ENCODE measurements around the gene JMJD1C.
"Not testable (repeated sequence)": the region's sequence is repeated elsewhere in the genome, so short reads cannot be mapped to it uniquely, and the experiment has no call there.

The JMJD1C gene, protein sequence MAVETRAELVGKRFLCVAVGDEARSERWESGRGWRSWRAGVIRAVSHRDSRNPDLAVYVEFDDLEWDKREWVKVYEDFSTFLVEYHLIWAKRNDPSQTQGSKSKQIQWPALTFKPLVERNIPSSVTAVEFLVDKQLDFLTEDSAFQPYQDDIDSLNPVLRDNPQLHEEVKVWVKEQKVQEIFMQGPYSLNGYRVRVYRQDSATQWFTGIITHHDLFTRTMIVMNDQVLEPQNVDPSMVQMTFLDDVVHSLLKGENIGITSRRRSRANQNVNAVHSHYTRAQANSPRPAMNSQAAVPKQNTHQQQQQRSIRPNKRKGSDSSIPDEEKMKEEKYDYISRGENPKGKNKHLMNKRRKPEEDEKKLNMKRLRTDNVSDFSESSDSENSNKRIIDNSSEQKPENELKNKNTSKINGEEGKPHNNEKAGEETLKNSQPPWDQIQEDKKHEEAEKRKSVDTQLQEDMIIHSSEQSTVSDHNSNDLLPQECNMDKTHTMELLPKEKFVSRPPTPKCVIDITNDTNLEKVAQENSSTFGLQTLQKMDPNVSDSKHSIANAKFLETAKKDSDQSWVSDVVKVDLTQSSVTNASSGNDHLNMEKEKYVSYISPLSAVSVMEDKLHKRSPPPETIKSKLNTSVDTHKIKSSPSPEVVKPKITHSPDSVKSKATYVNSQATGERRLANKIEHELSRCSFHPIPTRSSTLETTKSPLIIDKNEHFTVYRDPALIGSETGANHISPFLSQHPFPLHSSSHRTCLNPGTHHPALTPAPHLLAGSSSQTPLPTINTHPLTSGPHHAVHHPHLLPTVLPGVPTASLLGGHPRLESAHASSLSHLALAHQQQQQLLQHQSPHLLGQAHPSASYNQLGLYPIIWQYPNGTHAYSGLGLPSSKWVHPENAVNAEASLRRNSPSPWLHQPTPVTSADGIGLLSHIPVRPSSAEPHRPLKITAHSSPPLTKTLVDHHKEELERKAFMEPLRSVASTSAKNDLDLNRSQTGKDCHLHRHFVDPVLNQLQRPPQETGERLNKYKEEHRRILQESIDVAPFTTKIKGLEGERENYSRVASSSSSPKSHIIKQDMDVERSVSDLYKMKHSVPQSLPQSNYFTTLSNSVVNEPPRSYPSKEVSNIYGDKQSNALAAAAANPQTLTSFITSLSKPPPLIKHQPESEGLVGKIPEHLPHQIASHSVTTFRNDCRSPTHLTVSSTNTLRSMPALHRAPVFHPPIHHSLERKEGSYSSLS (N-terminal part only)

GRCh38 chr10:63465293-63466143, at the start of gene JMJD1C:
JMJD1C (minus strand) TSS chr10:63465977; CDS start chr10:63465662, 315 bp downstream.
- DNase-seq (ENCODE audit: low spot score), result peak; percentile 77

- DNase-seq (ENCODE audit: low spot score), result no peak
Measured at GRCh38 chr10:63515002-63515763, 49.4 kb upstream of the JMJD1C start.

- DNase-seq (ENCODE audit: low spot score), result no peak
Measured at GRCh38 chr10:63506554-63506953, 40.8 kb upstream of the JMJD1C start.

DNA sequence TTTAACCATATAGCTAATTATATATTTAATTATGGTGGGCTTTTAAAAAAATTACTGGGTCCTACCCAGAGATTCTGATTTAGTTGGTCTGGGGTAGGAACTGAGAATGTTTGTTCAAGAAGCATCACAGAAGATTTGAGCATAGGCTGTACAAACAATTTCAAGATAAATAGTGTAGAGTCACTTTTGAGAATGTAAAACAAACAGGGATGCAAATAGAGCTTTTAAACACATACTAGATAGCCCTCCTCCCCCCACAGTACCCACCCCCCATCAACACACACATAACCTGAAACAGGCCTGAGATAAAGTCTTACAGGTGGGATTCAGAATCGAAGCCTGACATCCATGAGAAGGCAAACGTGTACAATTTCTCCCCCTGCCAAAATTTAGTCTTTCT, 39.8 kb upstream of the JMJD1C start:
- DNase-seq (ENCODE audit: low spot score), result no peak

- no peak for DNase-seq (ENCODE audit: low spot score)
Measured at GRCh38 chr10:63504145-63504881, 38.5 kb upstream of the JMJD1C start.

DNA sequence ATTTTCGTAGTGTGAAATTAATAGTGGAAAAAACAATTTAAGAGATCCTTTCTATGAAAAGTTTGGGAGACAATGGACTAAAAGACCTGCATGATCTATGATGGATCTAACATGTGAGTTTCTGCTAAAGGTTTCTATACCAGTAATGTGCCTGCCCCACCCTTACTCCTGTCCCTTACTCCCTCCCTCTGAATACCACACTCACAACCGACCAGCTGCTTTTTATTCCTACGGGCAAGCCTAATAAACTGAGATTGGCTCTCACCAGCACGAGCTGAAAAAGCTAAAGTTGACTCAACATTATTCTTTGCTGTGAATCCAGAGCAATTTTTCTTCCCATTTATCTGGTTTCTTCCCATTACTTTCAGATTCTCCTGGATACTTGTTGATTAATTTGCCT, 37.6 kb upstream of the JMJD1C start:
- DNase-seq (ENCODE audit: low spot score), result no peak

DNA sequence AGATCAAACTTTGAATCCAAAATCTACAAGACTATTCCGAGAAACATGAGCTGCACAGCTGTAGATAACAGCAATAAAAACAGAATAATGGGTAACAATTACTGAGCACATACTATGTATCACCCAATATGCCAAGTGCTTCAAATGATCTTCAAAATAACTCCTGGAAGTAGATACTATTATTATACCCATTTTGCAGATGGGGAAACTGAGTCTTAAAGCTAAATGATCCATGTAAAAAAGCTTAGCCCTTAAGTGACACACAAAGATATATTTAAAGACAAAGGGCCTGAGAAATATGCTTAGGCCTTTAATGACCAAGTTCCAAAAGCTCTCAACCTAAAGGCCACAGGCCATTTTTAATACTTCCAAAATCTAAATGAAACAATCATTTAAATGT, 37.1 kb upstream of the JMJD1C start:
- DNase-seq (ENCODE audit: low spot score), result no peak

GRCh38 chr10:63501954-63502353, 36.2 kb upstream of the JMJD1C start:
- no peak for DNase-seq (ENCODE audit: low spot score)

DNA sequence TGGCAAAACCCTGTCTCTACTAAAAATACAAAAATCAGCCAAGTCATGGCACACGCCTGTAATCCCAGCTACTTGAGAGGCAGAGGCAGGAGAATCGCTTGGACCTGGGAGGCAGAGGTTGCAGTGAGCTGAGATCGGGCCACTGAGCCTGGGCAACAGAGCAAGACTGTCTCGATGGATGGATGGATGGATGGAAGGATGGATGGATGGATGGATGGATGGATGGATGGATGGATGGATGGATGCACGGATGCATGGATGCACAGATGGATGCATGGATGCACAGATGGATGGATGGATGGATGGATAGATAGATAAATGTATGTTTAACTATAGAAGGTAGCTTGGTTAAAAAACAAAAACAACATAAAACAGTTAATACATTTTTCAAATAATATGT, 34.8 kb upstream of the JMJD1C start:
- not testable (repeated sequence) for DNase-seq (ENCODE audit: low spot score)

DNA sequence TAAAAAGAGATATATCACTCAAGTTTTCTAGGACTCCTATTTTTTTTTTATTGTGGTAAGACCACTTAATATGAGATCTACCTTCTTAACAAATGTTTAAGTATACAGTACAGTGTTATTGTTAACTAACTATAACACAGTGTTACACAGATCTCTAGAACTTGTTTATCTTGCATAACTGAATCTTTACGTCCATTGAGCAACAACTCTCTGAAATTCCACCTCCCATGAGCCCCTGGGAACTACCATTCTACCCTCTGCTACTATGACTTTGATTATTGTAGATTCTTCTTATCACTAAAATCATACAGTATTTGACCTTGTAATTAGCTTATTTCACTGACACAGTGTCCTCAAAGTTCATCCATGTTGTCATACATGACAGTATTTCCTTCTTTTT, 32.9 kb upstream of the JMJD1C start:
- DNase-seq (ENCODE audit: low spot score), result no peak

DNA sequence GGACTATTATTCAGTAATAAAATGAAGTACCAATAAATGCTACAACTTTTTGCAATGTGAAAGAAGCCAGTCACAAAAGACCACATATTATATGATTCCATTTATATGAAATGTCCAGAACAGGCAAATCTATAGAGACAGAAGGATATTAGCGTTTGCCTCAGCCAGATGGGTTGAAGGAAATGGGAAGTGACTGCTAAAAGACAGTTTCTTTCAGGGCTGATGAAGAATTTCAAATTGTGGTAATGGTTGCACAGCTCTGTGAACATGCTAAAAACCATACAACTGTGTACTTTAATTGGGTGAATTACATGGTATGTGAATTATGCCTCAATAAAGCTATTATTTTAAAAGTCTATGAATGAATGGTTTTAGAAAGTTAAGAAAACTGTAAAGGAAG, 31.5 kb upstream of the JMJD1C start:
- peak; percentile 13 for DNase-seq (ENCODE audit: low spot score)

GRCh38 chr10:63496561-63496960, 30.8 kb upstream of the JMJD1C start:
- no peak for DNase-seq (ENCODE audit: low spot score)

DNA sequence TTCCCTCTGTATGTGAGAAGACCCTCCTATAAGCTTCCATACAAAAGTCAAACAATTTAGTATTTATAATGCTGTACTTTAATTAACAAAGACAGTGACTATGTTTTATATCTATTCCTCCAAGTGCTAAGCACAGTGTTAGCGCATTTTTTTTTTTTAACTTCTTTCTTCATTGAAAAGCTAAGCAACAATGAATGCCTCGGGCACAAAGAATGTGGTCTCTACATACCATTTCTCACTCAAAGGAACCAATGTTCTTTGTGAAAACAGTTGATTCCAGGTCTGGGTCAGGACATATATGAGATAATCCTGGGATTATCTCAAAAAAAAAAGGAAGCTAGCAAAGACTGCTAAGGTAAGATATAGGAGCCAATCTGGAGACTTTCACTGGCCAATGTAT, 29.2 kb upstream of the JMJD1C start:
- no peak for DNase-seq (ENCODE audit: low spot score)

- no peak for DNase-seq (ENCODE audit: low spot score)
Measured at GRCh38 chr10:63493004-63493403, 27.2 kb upstream of the JMJD1C start.

DNA sequence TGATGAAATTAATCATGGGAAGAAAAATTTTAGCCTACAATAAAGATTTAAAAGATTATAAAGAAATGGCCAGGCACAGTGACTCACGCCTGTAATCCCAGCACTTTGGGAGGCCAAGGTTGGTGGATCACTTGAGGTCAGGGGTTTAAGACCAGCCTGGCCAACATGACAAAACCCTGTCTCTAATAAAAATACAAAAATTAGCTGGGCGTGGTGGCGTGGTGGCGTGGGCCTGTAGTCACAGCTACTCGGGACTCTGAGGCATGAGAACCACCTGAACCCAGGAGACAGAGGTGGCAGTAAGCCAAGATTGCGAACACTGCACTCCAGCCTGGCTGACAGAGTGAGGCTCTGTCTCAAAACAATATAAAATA, 26.5 kb upstream of the JMJD1C start:
- DNase-seq (ENCODE audit: low spot score), result not testable (repeated sequence)

DNA sequence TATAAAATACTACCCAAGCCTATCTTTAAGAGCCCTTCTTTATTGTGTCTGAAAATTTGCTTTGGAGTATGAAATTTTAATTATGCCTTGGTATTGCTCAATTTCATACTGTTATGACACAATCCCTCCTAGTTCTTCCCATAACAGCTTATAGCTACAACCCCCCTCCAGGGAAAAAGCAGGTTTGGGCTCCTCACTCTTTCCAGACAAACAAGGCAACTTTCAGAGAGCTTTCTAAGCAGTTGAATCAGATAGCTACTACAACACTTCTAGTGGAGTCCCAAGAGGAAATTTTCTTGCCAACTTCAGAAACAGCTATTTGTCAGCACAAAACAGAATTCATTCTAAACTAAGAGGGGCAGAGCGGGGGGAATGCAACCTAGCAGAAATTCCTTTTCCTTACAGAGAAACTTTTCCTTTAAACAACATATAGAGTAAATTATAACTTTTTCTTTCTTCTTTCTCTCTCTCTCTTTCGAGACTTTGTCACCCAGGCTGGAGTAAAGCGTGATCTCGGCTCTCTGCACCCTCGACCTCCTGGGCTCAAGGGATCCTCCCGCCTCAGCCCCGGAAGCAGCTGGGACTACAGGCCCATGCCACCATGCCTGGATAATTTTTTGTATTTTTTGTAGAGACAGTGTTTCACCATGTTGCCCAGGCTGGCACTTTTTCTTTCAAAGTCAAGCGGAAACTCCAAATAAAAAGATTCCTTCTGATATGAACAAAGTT, 26.0 kb upstream of the JMJD1C start:
- no peak for DNase-seq (ENCODE audit: low spot score)

GRCh38 chr10:63489838-63490237, 24.1 kb upstream of the JMJD1C start:
- no peak for DNase-seq (ENCODE audit: low spot score)

GRCh38 chr10:63487990-63488389, 22.2 kb upstream of the JMJD1C start:
- DNase-seq (ENCODE audit: low spot score), result no peak

- no peak for DNase-seq (ENCODE audit: low spot score)
Measured at GRCh38 chr10:63483983-63484382, 18.2 kb upstream of the JMJD1C start.

Data from NAMALWA (cell line).